C4-2B (cell line): ENCODE results near the gene ADGRB3.
"Not testable (repeated sequence)": the region's sequence is repeated elsewhere in the genome, so short reads cannot be mapped to it uniquely, and the experiment has no call there.

Source experiments
- H3K27ac ChIP-seq: fragments of 450-650 bp; 2 replicates; pipeline ENCODE4 v1.5.1; 2017
- ZFX ChIP-seq: fragments of 450-650 bp; IDR thresholded peaks from 2 replicates; pipeline ENCODE4 v1.6.1; 2017
- TF ChIP-seq, protein P1 (sequence below): fragments of 450-650 bp; conservative IDR thresholded peaks from 2 replicates; pipeline ENCODE4 v1.5.1; 2017; ENCODE audit warnings: mild to moderate bottlenecking

The ADGRB3 gene

DNA sequence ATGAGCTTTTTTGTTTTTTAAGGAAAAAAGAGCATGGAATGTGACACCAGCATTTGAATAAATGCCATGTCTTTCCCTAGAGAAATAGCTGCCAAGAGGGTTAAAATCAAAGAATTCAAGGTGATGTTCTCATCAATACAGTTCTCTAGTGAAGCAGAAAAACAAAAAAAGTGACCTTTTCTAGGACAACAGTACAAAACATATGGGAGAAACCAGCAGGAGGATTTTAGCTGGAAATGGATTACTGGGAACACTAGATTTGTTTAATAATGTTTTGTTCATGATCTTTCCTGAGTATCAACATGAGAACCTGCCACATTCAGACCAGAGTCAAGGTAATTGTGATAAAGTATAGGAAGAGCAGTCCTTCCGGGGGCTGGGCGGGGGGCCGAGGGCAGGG, 789.5 kb downstream of the ADGRB3 start:
- no peak for TF ChIP-seq ZFX
- TF ChIP-seq, protein P1, sequence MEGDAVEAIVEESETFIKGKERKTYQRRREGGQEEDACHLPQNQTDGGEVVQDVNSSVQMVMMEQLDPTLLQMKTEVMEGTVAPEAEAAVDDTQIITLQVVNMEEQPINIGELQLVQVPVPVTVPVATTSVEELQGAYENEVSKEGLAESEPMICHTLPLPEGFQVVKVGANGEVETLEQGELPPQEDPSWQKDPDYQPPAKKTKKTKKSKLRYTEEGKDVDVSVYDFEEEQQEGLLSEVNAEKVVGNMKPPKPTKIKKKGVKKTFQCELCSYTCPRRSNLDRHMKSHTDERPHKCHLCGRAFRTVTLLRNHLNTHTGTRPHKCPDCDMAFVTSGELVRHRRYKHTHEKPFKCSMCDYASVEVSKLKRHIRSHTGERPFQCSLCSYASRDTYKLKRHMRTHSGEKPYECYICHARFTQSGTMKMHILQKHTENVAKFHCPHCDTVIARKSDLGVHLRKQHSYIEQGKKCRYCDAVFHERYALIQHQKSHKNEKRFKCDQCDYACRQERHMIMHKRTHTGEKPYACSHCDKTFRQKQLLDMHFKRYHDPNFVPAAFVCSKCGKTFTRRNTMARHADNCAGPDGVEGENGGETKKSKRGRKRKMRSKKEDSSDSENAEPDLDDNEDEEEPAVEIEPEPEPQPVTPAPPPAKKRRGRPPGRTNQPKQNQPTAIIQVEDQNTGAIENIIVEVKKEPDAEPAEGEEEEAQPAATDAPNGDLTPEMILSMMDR: no peak
- no peak overlapping the region for H3K27ac ChIP-seq

DNA sequence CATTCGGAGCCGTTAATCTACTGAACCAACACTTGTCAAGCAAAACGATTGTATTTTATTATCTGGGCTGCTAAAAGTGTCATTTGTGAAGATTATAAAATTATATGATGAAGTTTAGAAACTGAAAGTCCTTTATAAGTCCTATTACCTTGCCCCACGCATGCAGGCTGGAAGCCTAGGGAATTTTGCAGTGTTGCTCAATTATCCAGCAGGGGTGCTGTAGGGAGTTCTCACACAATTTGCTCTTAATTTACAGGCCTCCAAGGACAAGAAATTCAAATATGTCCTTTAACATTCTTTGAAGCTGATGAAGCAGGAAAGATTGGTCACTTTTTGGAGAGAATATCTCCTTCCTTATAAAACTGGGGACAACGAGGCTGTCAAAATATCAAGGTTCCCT, 792.8 kb downstream of the ADGRB3 start:
- no peak for TF ChIP-seq ZFX
- TF ChIP-seq, protein P1: peak; percentile 8; the same call in 1 of the 2 replicates
- no peak overlapping the region for H3K27ac ChIP-seq

DNA sequence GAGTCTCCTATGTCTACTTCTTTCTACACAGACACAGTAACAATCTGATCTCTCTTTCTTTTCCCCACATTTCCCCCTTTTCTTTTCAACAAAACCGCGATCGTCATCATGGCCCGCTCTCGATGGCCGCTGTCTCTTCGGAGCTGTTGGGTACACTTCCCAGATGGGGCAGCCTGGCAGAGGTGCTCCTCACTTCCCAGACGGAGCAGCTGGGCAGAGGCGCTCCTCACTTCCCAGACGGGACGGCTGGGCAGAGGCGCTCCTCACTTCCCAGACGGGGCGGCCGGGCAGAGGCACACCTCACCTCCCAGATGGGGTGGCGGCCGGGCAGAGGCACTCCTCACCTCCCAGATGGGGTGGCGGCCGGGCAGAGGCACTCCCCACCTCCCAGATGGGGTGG, 797.1 kb downstream of the ADGRB3 start:
- not testable (repeated sequence) for H3K27ac ChIP-seq

DNA sequence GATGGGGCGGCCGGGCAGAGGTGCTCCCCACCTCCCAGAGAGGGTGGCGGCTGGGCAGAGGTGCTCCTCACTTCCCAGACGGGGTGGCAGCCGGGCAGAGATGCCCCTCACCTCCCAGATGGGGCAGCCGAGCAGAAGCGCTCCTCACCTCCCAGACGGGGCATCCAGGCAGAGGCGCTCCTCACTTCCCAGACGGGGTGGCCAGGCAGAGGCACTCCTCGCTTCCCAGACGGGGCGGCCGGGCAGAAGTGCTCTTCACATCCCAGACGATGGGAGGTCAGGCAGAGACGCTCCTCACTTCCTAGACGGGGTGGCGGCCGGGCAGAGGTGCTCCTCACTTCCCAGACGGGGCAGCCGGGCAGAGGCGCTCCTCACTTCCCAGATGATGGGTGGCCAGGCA, 798.0 kb downstream of the ADGRB3 start:
- not testable (repeated sequence) for H3K27ac ChIP-seq

DNA sequence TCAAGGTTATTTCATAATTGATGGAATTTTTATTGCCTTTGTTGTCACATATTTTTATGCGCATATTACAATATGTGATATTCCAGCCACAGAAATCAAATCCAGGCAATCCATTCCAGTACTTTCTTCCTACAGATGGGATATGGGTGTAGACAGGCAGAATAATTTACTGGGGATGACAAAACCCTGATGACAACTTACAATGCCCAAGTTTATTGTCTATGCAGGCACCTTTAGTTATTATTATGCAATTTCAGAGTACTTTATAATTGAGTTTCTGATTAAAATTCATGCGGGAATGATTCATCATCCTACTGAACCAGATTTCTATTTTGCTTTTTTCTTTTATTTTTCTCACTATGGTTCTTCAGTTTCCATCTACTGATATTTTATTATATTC, 803.0 kb downstream of the ADGRB3 start:
- no peak overlapping the region for H3K27ac ChIP-seq
- TF ChIP-seq ZFX: no peak
- TF ChIP-seq, protein P1: no peak
